ENCODE measurements around the gene LENG1. TPM values are rescaled to one million over a fixed set of nuclear protein-coding genes. Genes with fewer than 3 reads are reported as not detected.

The LENG1 gene
- polyA plus RNA-seq, 4 donors = 6.7 to 11.1 (median 9.6) TPM

DNA sequence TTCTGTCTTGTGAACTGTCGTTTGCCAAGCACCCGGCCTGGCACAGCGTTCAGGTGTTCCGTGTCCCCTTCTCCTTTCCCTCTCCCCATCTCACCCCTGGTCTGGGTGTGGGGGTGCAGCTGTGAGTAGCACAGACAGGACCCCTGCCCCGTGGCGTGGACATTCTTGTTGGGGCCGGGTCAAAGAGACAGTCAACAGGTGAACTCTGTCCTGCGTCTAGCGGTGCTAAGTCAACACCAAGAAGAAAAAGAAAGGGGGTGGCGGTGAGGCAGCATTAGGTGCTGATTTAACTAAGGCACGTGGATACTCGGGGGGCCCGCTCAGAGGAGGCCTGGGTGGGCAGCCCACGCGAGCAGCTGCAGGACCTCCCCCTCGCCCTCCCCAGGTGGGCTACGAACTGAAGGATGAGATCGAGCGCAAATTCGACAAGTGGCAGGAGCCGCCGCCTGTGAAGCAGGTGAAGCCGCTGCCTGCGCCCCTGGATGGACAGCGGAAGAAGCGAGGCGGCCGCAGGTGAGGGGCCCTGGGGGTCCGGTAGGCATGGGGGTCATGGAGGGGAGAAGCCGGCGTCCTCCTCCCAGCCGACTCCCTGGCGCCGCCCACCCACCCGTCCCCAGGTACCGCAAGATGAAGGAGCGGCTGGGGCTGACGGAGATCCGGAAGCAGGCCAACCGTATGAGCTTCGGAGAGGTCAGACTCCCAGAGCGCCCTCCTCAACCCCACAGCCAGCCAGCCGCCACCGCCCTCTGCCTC lies 31.7 kb downstream of the LENG1 start:
- H3K27me3 ChIP-seq (ENCODE audit: control insufficient read depth in 3 of 3, insufficient read depth in 3 of 3, low read length in 3 of 3) = no peaks in the 10 kb centered on the region
- H3K27ac ChIP-seq (ENCODE audit: low read depth in 1 of 3, low read length in 2 of 3) = no peak overlapping the region
- H3K4me1 ChIP-seq (ENCODE audit: control insufficient read depth in 3 of 3, insufficient read depth in 2 of 3, low read depth in 1 of 3, low read length in 2 of 3) = no peaks in the 10 kb centered on the region
- FAIRE-seq = no peak
- DNase-seq = no peak
- no peaks in the 10 kb centered on the region for H3K9me3 ChIP-seq (ENCODE audit: control insufficient read depth in 2 of 2, insufficient read depth in 1 of 2, low read depth in 1 of 2, low read length in 1 of 2)
- peaks cover 27 to 87% (median 28%) of the 10 kb centered on the region in 3 donors for H3K36me3 ChIP-seq (ENCODE audit: control insufficient read depth in 3 of 3, insufficient read depth in 2 of 3, low read depth in 1 of 3, low read length in 3 of 3)
- no peak overlapping the region for H3K4me3 ChIP-seq (ENCODE audit: low read depth in 1 of 3, low read length in 3 of 3)
- WGBS, 3 donors = 91 to 93% (median 93%) methylated on average over 37 to 44 of the region's 44 CpGs

DNA sequence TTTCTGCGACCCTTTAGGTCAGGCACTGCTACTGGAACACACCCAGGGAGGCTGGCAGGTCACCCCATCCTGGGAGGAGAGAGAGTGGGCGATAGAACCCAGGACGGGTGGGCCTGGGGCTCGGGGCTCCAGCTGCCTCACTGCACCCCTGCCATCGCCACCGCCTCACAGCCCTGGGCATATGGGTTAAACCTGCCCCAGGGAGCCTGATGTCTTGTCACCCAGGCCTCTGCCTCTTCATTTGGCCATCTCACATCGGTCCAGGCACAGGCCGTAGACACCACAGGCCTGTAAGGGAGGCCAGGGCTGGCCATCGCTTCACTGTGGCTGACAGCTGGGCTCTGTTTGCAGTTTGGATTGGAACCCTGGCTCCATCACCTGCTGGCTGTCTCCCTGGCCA lies 33.8 kb downstream of the LENG1 start:
- peaks cover 27 to 89% (median 37%) of the 10 kb centered on the region in 3 donors for H3K36me3 ChIP-seq (ENCODE audit: control insufficient read depth in 3 of 3, insufficient read depth in 2 of 3, low read depth in 1 of 3, low read length in 3 of 3)
- 85 to 94% (median 91%) methylated on average over 9 of the region's 9 CpGs for WGBS, 3 donors
- DNase-seq (no peak), FAIRE-seq (no peak)
- H3K9me3 ChIP-seq (ENCODE audit: control insufficient read depth in 2 of 2, insufficient read depth in 1 of 2, low read depth in 1 of 2, low read length in 1 of 2) = no peaks in the 10 kb centered on the region
- H3K4me1 ChIP-seq (ENCODE audit: control insufficient read depth in 3 of 3, insufficient read depth in 2 of 3, low read depth in 1 of 3, low read length in 2 of 3) = no peaks in the 10 kb centered on the region
- no peak overlapping the region for H3K4me3 ChIP-seq (ENCODE audit: low read depth in 1 of 3, low read length in 3 of 3)
- no peak overlapping the region for H3K27ac ChIP-seq (ENCODE audit: low read depth in 1 of 3, low read length in 2 of 3)
- H3K27me3 ChIP-seq (ENCODE audit: control insufficient read depth in 3 of 3, insufficient read depth in 3 of 3, low read length in 3 of 3) = no peaks in the 10 kb centered on the region

DNA sequence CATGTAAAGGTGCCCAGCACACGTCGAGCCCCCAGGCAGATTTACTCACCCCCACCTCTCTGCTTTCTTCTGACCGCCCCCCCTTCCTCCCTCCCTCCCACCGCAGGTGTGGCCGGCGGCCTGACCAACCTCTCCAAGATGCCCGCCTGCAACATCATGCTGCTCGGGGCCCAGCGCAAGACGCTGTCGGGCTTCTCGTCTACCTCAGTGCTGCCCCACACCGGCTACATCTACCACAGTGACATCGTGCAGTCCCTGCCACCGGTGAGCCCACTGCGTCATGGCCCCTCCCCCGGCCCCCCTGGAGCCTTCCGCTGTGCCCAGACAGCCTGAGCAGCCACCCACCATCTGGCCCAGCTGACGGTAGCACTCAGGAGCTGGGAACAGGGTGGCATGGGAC lies 35.1 kb downstream of the LENG1 start:
- Histone ChIP-seq H3K4me3 (ENCODE audit: low read depth in 1 of 3, low read length in 3 of 3) (no peak overlapping the region), H3K27me3 (ENCODE audit: control insufficient read depth in 3 of 3, insufficient read depth in 3 of 3, low read length in 3 of 3) (no peaks in the 10 kb centered on the region), H3K27ac (ENCODE audit: low read depth in 1 of 3, low read length in 2 of 3) (no peak overlapping the region), H3K4me1 (ENCODE audit: control insufficient read depth in 3 of 3, insufficient read depth in 2 of 3, low read depth in 1 of 3, low read length in 2 of 3) (no peaks in the 10 kb centered on the region), H3K36me3 (ENCODE audit: control insufficient read depth in 3 of 3, insufficient read depth in 2 of 3, low read depth in 1 of 3, low read length in 3 of 3) (peaks cover 28 to 94% (median 37%) of the 10 kb centered on the region in 3 donors), H3K9me3 (ENCODE audit: control insufficient read depth in 2 of 2, insufficient read depth in 1 of 2, low read depth in 1 of 2, low read length in 1 of 2) (no peaks in the 10 kb centered on the region)
- FAIRE-seq = no peak
- DNase-seq = no peak
- WGBS, 3 donors = 89 to 96% (median 94%) methylated on average over 19 of the region's 19 CpGs

DNA sequence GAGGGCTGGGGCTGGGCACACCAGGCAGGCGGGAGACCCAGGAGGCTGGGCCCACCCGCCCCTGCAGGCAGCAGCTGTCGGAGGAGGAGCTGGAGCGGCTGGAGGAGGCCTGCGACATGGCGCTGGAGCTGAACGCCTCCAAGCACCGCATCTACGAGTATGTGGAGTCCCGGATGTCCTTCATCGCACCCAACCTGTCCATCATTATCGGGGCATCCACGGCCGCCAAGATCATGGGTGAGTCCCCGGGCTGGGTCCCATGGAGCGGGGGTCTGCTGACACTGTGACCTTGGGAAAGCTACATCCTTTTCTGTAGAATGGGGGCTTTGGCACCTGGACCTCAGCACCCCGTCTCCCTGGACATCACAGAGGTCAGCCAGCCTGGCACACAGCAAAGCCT lies 35.8 kb downstream of the LENG1 start:
- 94 to 97% (median 94%) methylated on average over 17 of the region's 17 CpGs for WGBS, 3 donors
- no peak overlapping the region for H3K4me3 ChIP-seq (ENCODE audit: low read depth in 1 of 3, low read length in 3 of 3)
- DNase-seq = no peak
- H3K27me3 ChIP-seq (ENCODE audit: control insufficient read depth in 3 of 3, insufficient read depth in 3 of 3, low read length in 3 of 3) = no peaks in the 10 kb centered on the region
- H3K36me3 ChIP-seq (ENCODE audit: control insufficient read depth in 3 of 3, insufficient read depth in 2 of 3, low read depth in 1 of 3, low read length in 3 of 3) = peaks cover 25 to 88% (median 34%) of the 10 kb centered on the region in 3 donors
- no peak for FAIRE-seq
- no peak overlapping the region for H3K27ac ChIP-seq (ENCODE audit: low read depth in 1 of 3, low read length in 2 of 3)
- H3K9me3 ChIP-seq (ENCODE audit: control insufficient read depth in 2 of 2, insufficient read depth in 1 of 2, low read depth in 1 of 2, low read length in 1 of 2) = no peaks in the 10 kb centered on the region
- no peaks in the 10 kb centered on the region for H3K4me1 ChIP-seq (ENCODE audit: control insufficient read depth in 3 of 3, insufficient read depth in 2 of 3, low read depth in 1 of 3, low read length in 2 of 3)

DNA sequence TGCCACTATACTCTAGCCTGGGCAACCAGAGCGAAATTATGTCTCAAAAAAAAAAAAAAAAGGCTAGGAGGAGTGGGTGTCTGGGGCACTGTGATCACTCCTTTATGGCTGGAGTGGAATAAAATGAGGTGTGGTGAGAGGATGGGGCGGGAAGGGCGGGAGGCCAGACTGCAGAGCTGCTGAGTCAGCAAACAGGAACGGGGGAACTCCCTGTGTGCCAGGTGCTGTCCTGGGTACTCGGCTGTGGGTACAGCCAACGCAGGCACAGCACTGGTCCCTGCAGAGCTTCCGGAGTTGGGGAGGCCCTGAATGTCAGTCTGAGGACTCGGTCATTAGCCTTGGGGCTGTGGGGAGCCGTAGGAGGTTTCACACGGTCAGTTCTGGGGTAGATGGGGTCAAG lies 38.3 kb downstream of the LENG1 start:
- H3K4me1 ChIP-seq (ENCODE audit: control insufficient read depth in 3 of 3, insufficient read depth in 2 of 3, low read depth in 1 of 3, low read length in 2 of 3) = no peaks in the 10 kb centered on the region
- FAIRE-seq (no peak), DNase-seq (peak in 1 of 2 donors; percentile 12)
- no peaks in the 10 kb centered on the region for H3K27me3 ChIP-seq (ENCODE audit: control insufficient read depth in 3 of 3, insufficient read depth in 3 of 3, low read length in 3 of 3)
- H3K27ac ChIP-seq (ENCODE audit: low read depth in 1 of 3, low read length in 2 of 3) = no peak overlapping the region
- H3K36me3 ChIP-seq (ENCODE audit: control insufficient read depth in 3 of 3, insufficient read depth in 2 of 3, low read depth in 1 of 3, low read length in 3 of 3) = peaks cover 8 to 72% (median 23%) of the 10 kb centered on the region in 3 donors
- H3K4me3 ChIP-seq (ENCODE audit: low read depth in 1 of 3, low read length in 3 of 3) = no peak overlapping the region
- H3K9me3 ChIP-seq (ENCODE audit: control insufficient read depth in 2 of 2, insufficient read depth in 1 of 2, low read depth in 1 of 2, low read length in 1 of 2) = no peaks in the 10 kb centered on the region
- WGBS, 3 donors = 79 to 92% (median 91%) methylated on average over 10 of the region's 10 CpGs

DNA sequence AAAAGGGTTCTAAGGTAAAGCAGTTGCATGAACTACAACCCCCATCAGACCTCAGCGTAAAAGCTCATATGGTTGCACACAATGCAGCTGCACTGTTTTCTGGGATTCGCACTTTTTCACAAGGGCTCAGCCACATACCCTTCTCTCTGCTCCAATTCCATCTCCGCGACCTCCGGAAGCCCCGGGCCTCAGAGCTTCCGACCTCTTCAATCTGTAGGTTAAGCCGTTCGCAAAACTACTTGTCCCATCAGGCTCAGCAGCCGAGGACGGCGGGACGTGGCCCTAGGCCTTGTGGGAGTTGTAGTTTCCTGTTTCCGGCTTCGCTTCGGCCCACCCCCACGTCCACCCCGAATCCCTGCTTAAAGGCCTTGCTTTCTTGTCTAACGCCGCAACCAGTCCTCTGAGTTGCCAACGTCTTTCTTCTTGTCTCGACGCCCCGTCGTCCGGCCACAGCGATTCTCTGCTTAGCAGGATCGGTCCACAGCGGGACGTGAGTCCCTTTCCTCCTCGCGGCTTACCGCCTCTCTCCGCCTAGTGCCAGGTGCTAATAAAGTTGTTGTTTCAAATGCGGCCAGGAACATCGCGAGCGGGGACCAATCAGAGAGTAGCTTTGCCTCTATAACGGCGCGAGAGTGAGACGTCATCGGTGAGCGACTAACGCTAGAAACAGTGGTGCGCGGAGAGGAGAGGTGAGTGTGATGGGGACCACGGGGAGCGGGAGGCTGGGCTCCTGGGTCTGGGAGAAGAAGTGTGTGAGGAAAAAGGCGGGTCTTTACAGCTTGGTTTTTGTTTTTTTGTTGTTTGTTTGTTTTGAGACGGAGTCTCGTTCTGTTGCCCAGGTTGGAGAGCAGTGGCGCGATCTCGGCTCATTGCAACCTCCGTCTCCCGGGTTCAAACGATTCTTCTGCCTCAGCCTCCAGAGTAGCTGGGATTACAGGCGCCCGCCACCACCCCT lies 44.1 kb downstream of the LENG1 start, which contains the start of the genes PRPF31 and TFPT:
PRPF31 (plus strand) TSS at position 646 of the 955 bp plus-strand sequence. CDS start 2,525 bp downstream, outside the sequence.
TFPT (minus strand) TSS at position 549 of the 955 bp plus-strand sequence; CDS start at position 161, 388 bp downstream.
- 0% methylated on average over 60 of the region's 60 CpGs for WGBS, 3 donors
- H3K9me3 ChIP-seq (ENCODE audit: control insufficient read depth in 2 of 2, insufficient read depth in 1 of 2, low read depth in 1 of 2, low read length in 1 of 2) = no peaks in the 10 kb centered on the region
- DNase-seq (peak; percentile 99), FAIRE-seq (peak; percentile 49)
- no peaks in the 10 kb centered on the region for H3K27me3 ChIP-seq (ENCODE audit: control insufficient read depth in 3 of 3, insufficient read depth in 3 of 3, low read length in 3 of 3)
- peak within 1 kb of the TSS; percentile 28 to 86 (median 84) for H3K27ac ChIP-seq (ENCODE audit: low read depth in 1 of 3, low read length in 2 of 3)
- peak within 1 kb of the TSS; percentile 58 to 74 (median 59) for H3K4me3 ChIP-seq (ENCODE audit: low read depth in 1 of 3, low read length in 3 of 3)
- peaks cover 0 to 4% (median 0%) of the 10 kb centered on the region in 3 donors for H3K4me1 ChIP-seq (ENCODE audit: control insufficient read depth in 3 of 3, insufficient read depth in 2 of 3, low read depth in 1 of 3, low read length in 2 of 3)
- H3K36me3 ChIP-seq (ENCODE audit: control insufficient read depth in 3 of 3, insufficient read depth in 2 of 3, low read depth in 1 of 3, low read length in 3 of 3) = peaks cover 2 to 37% (median 4%) of the 10 kb centered on the region in 3 donors

DNA sequence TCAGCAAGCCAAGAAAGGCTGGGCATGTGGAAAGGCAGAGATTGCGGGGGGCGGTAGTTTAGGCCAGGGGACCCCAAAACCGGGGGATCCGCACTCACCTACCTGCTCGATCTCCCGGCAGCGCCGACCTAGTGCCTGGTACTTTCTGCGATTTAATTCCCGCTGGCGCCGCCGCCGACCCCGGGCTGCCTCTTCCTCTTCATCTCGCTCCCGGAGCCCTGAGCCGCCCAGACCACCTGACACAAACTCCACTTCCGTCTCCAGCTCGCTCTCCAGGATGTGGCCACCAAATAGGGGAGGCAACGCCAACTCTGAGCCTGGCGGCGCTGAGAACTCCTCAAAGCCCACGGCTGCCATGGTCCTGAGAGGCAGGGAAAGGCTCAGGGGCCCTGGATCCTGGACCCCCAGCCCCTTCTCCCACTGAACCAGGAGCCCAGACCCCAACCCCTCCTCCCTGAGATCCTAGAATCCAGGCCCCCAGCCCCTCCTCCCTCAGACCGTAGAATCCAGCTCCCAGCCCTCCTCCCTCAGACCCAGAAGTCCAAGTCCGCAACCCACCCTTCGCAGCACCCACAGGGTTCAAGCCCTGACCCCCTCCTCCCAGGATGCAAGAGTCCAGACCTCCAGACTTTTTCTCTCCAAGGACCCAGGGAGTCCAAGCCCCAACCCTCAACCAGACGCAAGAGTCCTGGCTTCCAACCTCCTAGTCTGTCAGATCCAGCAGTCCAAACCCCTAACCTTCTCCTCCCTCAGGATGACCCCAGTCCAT lies 45.0 kb downstream of the LENG1 start:
- FAIRE-seq = no peak
- H3K9me3 ChIP-seq (ENCODE audit: control insufficient read depth in 2 of 2, insufficient read depth in 1 of 2, low read depth in 1 of 2, low read length in 1 of 2) = no peaks in the 10 kb centered on the region
- peaks cover 0 to 4% (median 0%) of the 10 kb centered on the region in 3 donors for H3K4me1 ChIP-seq (ENCODE audit: control insufficient read depth in 3 of 3, insufficient read depth in 2 of 3, low read depth in 1 of 3, low read length in 2 of 3)
- peak overlapping the region; percentile 58 to 74 (median 59) for H3K4me3 ChIP-seq (ENCODE audit: low read depth in 1 of 3, low read length in 3 of 3)
- no peaks in the 10 kb centered on the region for H3K27me3 ChIP-seq (ENCODE audit: control insufficient read depth in 3 of 3, insufficient read depth in 3 of 3, low read length in 3 of 3)
- 11 to 25% (median 12%) methylated on average over 28 of the region's 28 CpGs for WGBS, 3 donors
- H3K27ac ChIP-seq (ENCODE audit: low read depth in 1 of 3, low read length in 2 of 3) = peak overlapping the region in 1 of 3 donors; percentile 86
- DNase-seq = peak; percentile 41
- H3K36me3 ChIP-seq (ENCODE audit: control insufficient read depth in 3 of 3, insufficient read depth in 2 of 3, low read depth in 1 of 3, low read length in 3 of 3) = peaks cover 4 to 37% (median 4%) of the 10 kb centered on the region in 3 donors

Data from small intestine (tissue), 7 donors.